MCF 10A (cell line): Measurements from ENCODE around the gene ZSWIM8. TPM values are rescaled to one million over a fixed set of nuclear protein-coding genes. Genes with fewer than 3 reads are reported as not detected.

Experiments used
- BruUV-seq: library from RNA; stranded (reverse); fragments of 400-500 nt; replicated peaks from 2 replicates; lab custom pipeline; 2021; lab: Mats Ljungman, UMichigan
- CTCF ChIA-PET: fragments of 300-600 bp; sonication (Branson Sonifier 250); formaldehyde crosslinking; extraction: SDS; loops from one replicate; lab custom pipeline; 2021; ENCODE audit warnings: antibody characterized with exemption, inconsistent platforms; lab: Yijun Ruan, JAX
- POLR2A ChIA-PET: fragments of 300-600, 350-650 bp; sonication (Branson Sonifier 250); formaldehyde crosslinking; extraction: SDS; loops from one replicate; lab custom pipeline; 2020; ENCODE audit warnings: antibody characterized with exemption, inconsistent platforms; lab: Yijun Ruan, JAX
- DNase-seq: peaks from one replicate; pipeline ENCODE4 v3.0.0-alpha.2; 2018; ENCODE audit not compliant: unreplicated experiment
- H3K27ac Mint-ChIP-seq: one replicate; pipeline ENCODE4 v1.8.0; 2022; ENCODE audit warnings: mild to moderate bottlenecking, low read depth, mixed read lengths; ENCODE audit not compliant: unreplicated experiment
- H3K27me3 Mint-ChIP-seq: one replicate; pipeline ENCODE4 v1.8.0; 2022; ENCODE audit warnings: mixed read lengths; ENCODE audit not compliant: insufficient read depth, unreplicated experiment
- H3K36me3 Mint-ChIP-seq: one replicate; pipeline ENCODE4 v1.8.0; 2022; ENCODE audit warnings: mild to moderate bottlenecking, moderate library complexity, mixed read lengths; ENCODE audit not compliant: insufficient read depth, unreplicated experiment
- H3K4me1 Mint-ChIP-seq: one replicate; pipeline ENCODE4 v1.8.0; 2022; ENCODE audit warnings: mixed read lengths; ENCODE audit not compliant: insufficient read depth, unreplicated experiment
- H3K4me3 Mint-ChIP-seq: one replicate; pipeline ENCODE4 v1.8.0; 2022; ENCODE audit warnings: mild to moderate bottlenecking, moderate library complexity, mixed read lengths; ENCODE audit not compliant: unreplicated experiment
- H3K9me3 Mint-ChIP-seq: one replicate; pipeline ENCODE4 v1.8.0; 2022; ENCODE audit warnings: mixed read lengths; ENCODE audit not compliant: unreplicated experiment
- CTCF ChIP-seq: fragments of 200-600 bp; IDR thresholded peaks from one replicate; pipeline ENCODE4 v1.8.0; 2022; ENCODE audit warnings: antibody characterized with exemption, mild to moderate bottlenecking; ENCODE audit not compliant: unreplicated experiment
- intact Hi-C: fragments of 100-400 bp; cut with micrococcal nuclease; formaldehyde crosslinking; loops from 2 replicates; pipeline ENCODE4 v1.14.1; 2022
- total RNA-seq: library from RNA; stranded (reverse); gene quantifications from 2 replicates; pipeline ENCODE4 v1.2.3, GENCODE V29; 2022

ZSWIM8 gene
- total RNA-seq, 1 experiment from 2014 or later: 84.2 TPM

GRCh38 chr10:73800560-73801252, 15.3 kb downstream of the ZSWIM8 start:
- intact Hi-C loops: no loop called here
- H3K4me1 Mint-ChIP-seq: no peaks in the 10 kb centered on the region
- no TSS peak for BruUV-seq
- ChIA-PET CTCF (no interaction called here), POLR2A (interaction anchor here (0.7 to 3.4 kb wide), 4 partner anchors 15 to 198 kb away, joined by 3 to 11 read pairs (median 5); partner anchors contain the start of gene ZSWIM8)
- H3K4me3 Mint-ChIP-seq: no peak overlapping the region
- H3K9me3 Mint-ChIP-seq: no peaks in the 10 kb centered on the region
- H3K36me3 Mint-ChIP-seq: peaks cover 81% of the 10 kb centered on the region
- no peak for TF ChIP-seq CTCF
- H3K27ac Mint-ChIP-seq: no peak overlapping the region
- H3K27me3 Mint-ChIP-seq: no peaks in the 10 kb centered on the region
- no peak for DNase-seq

DNA sequence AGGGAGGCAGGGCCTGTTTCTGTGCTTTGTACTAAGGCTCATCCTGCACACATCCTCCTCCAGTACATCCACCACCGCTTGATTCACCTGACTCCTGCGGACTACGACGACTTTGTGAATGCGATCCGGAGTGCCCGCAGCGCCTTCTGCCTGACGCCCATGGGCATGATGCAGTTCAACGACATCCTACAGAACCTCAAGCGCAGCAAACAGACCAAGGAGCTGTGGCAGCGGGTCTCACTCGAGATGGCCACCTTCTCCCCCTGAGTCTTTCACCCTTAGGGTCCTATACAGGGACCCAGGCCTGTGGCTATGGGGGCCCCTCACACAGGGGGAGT, 15.8 kb downstream of the ZSWIM8 start:
- no peak for TF ChIP-seq CTCF
- BruUV-seq: TSS peak; percentile 21
- H3K27ac Mint-ChIP-seq: no peak overlapping the region
- intact Hi-C loops: no loop called here
- ChIA-PET CTCF (no interaction called here), POLR2A (interaction anchor here (0.6 to 3.4 kb wide), 5 partner anchors 9 to 1347 kb away, joined by 3 to 11 read pairs (median 6); partner anchors contain the start of gene ZSWIM8)
- peaks cover 2% of the 10 kb centered on the region for H3K4me1 Mint-ChIP-seq
- H3K36me3 Mint-ChIP-seq: peaks cover 81% of the 10 kb centered on the region
- H3K27me3 Mint-ChIP-seq: no peaks in the 10 kb centered on the region
- no peak for DNase-seq
- no peaks in the 10 kb centered on the region for H3K9me3 Mint-ChIP-seq
- no peak overlapping the region for H3K4me3 Mint-ChIP-seq

DNA sequence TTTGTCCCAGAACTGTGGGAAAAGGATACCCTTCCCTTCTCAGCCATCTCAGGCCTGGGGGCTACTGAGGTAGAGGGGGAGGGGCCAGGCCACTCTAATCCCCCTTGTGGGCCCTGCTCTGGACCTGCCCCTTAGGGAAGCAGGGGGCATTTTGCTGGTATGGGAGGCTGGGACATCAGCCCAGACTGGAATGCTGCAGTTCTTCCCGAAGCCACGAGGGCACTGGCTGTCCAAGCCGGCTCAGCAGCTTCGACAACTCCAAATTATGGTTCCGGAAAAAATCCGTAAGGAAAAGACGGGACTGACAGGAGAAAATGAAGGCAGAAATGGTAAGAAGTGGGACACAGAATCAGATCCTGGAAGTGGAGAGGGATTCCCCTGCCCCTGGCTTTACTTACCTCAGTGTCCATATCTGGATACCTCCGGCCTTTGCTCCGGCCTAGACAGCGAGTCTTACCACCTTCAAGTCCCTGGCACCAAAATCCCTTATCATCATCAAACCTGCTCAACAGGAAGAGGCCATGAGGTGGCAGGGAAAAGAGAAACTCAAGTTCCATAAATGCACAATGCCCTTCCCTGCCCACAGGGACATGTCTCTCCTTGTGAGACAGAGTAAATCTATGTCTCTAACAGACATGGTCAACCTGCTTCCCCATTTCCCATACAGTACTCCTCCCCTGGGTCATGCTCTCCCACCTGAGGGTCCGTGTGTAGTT, 17.0 kb downstream of the ZSWIM8 start:
- H3K36me3 Mint-ChIP-seq: peaks cover 84% of the 10 kb centered on the region
- no peaks in the 10 kb centered on the region for H3K9me3 Mint-ChIP-seq
- ChIA-PET CTCF (no interaction called here), POLR2A (interaction anchor here (1.2 to 3.4 kb wide), 2 partner anchors 8 to 16 kb away, joined by 6 to 11 read pairs; partner anchors contain the start of gene ZSWIM8)
- DNase-seq: no peak
- H3K27ac Mint-ChIP-seq: no peak overlapping the region
- H3K4me1 Mint-ChIP-seq: peaks cover 11% of the 10 kb centered on the region
- TSS peak; percentile 13 for BruUV-seq
- TF ChIP-seq CTCF: no peak
- H3K4me3 Mint-ChIP-seq: no peak overlapping the region
- no peaks in the 10 kb centered on the region for H3K27me3 Mint-ChIP-seq
- intact Hi-C loops: no loop called here

DNA sequence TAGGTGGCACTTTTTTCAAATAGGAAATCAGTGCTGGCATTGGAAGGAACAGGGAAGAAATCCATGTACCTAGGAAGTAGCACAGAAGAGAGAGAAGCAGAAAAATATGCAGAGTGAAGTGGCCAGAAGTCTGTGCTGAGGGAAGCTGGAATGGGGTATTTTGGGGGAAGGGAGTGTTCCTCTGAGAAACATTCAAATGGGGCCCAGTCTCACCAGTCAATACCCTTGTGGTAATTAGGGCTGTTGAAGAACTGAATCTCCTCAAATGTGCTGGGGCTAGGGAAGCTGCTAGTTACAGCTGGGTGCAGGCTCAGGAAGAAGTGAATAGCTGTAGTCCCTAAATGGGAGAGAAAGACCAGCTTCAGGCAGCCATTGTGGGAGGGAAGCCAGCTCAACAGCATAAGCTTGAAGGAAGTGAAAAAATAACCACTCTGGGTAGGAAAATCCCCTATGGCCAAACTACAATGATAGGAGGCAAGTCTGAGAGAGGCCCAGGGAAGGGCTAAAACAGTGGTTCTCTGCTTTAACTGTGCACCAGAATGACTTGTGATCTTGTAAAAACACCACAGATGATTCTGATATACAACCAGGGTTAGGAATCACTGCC, 18.4 kb downstream of the ZSWIM8 start:
- peaks cover 11% of the 10 kb centered on the region for H3K4me1 Mint-ChIP-seq
- ChIA-PET CTCF (interaction anchor here (1.0 kb wide), 1 partner anchor 24 kb away, joined by 3 read pairs; no protein-coding TSS in a partner anchor), POLR2A (interaction anchor here (0.7 to 1.2 kb wide), 3 partner anchors 17 to 61 kb away, joined by 3 to 4 read pairs (median 3); no protein-coding TSS in a partner anchor)
- peaks cover 72% of the 10 kb centered on the region for H3K36me3 Mint-ChIP-seq
- no peak overlapping the region for H3K27ac Mint-ChIP-seq
- no TSS peak for BruUV-seq
- H3K9me3 Mint-ChIP-seq: no peaks in the 10 kb centered on the region
- intact Hi-C loops: no loop called here
- no peak for DNase-seq
- no peak overlapping the region for H3K4me3 Mint-ChIP-seq
- no peak for TF ChIP-seq CTCF
- no peaks in the 10 kb centered on the region for H3K27me3 Mint-ChIP-seq
